ENCODE data around the gene RASAL2.

DNA sequence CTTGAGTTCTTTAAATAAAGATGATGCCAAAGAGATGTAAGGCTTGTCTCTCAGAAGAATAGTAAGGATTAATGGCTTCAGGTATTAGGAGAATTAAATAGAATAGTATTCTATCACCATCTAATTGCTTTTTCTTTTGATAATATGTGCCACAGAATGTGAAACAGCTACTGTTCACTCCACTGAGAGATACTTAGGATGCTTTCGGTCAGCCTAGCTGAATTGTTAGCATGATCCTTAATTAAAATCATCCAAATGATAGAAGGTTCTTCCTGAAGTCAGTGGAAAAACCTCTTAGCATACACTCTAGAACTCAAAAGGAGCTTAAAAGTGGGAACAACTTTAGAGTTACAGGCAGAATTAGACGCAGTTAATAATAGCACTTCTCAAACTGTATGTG lies 97.0 kb downstream of the RASAL2 start:
- TF ChIP-seq EZH2 (IDR thresholded peaks at IDR 0.05; ENCODE audit: borderline replicate concordance, low read depth, low read length) (no peak), ZBTB7A (IDR thresholded peaks at IDR 0.05; ENCODE audit: borderline replicate concordance, control insufficient read depth, low read depth, low read length) (no peak), ZNF384 (IDR thresholded peaks at IDR 0.05; ENCODE audit: low read depth, low read length) (no peak), POLR2G (IDR thresholded peaks at IDR 0.05; ENCODE audit: low read depth, low read length) (no peak), KDM1A (IDR thresholded peaks at IDR 0.05) (no peak), SMAD3 (CRISPR knock-in tag; conservative IDR thresholded peaks at IDR 0.05) (no peak), POLR2A (conservative IDR thresholded peaks at IDR 0.05) (no peak), PCBP2 (IDR thresholded peaks at IDR 0.05; ENCODE audit: low read depth, low read length, poor library complexity, severe bottlenecking) (no peak)
- TF ChIP-seq, protein P1, sequence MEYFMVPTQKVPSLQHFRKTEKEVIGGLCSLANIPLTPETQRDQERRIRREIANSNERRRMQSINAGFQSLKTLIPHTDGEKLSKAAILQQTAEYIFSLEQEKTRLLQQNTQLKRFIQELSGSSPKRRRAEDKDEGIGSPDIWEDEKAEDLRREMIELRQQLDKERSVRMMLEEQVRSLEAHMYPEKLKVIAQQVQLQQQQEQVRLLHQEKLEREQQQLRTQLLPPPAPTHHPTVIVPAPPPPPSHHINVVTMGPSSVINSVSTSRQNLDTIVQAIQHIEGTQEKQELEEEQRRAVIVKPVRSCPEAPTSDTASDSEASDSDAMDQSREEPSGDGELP (CRISPR knock-in tag; IDR thresholded peaks at IDR 0.05; ENCODE audit: borderline replicate concordance): no peak
- TF ChIP-seq, protein P2, sequence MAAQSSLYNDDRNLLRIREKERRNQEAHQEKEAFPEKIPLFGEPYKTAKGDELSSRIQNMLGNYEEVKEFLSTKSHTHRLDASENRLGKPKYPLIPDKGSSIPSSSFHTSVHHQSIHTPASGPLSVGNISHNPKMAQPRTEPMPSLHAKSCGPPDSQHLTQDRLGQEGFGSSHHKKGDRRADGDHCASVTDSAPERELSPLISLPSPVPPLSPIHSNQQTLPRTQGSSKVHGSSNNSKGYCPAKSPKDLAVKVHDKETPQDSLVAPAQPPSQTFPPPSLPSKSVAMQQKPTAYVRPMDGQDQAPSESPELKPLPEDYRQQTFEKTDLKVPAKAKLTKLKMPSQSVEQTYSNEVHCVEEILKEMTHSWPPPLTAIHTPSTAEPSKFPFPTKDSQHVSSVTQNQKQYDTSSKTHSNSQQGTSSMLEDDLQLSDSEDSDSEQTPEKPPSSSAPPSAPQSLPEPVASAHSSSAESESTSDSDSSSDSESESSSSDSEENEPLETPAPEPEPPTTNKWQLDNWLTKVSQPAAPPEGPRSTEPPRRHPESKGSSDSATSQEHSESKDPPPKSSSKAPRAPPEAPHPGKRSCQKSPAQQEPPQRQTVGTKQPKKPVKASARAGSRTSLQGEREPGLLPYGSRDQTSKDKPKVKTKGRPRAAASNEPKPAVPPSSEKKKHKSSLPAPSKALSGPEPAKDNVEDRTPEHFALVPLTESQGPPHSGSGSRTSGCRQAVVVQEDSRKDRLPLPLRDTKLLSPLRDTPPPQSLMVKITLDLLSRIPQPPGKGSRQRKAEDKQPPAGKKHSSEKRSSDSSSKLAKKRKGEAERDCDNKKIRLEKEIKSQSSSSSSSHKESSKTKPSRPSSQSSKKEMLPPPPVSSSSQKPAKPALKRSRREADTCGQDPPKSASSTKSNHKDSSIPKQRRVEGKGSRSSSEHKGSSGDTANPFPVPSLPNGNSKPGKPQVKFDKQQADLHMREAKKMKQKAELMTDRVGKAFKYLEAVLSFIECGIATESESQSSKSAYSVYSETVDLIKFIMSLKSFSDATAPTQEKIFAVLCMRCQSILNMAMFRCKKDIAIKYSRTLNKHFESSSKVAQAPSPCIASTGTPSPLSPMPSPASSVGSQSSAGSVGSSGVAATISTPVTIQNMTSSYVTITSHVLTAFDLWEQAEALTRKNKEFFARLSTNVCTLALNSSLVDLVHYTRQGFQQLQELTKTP (IDR thresholded peaks at IDR 0.05; ENCODE audit: low read depth in 1 of 2, partially characterized antibody in 2 of 2): no peak

All from K562 (cell line).